KMS-11 (cell line): Measurements from ENCODE around the gene MFN1.

Experiments used
- H2AFZ ChIP-seq: fragments of 200-600 bp; sonication (generic); 2 replicates; pipeline ENCODE4 v1.6.1; 2016; ENCODE audit warnings: antibody characterized with exemption, mixed run types, low read depth
- H3K27ac ChIP-seq: fragments of 200-600 bp; sonication (generic); 2 replicates; pipeline ENCODE4 v1.6.1; 2016; ENCODE audit warnings: mild to moderate bottlenecking, mixed run types
- H3K27me3 ChIP-seq: fragments of 200-600 bp; sonication (generic); 2 replicates; pipeline ENCODE4 v1.6.1; 2017; ENCODE audit warnings: mild to moderate bottlenecking, low read depth, mixed run types, moderate library complexity; ENCODE audit not compliant: insufficient read depth
- H3K36me3 ChIP-seq: fragments of 200-600 bp; sonication (generic); 2 replicates; pipeline ENCODE4 v1.6.1; 2017; ENCODE audit warnings: mild to moderate bottlenecking, mixed run types; ENCODE audit not compliant: insufficient read depth
- H3K4me1 ChIP-seq: fragments of 200-600 bp; sonication (generic); 2 replicates; pipeline ENCODE4 v1.6.1; 2016; ENCODE audit warnings: mild to moderate bottlenecking, low read depth, mixed run types; ENCODE audit not compliant: poor library complexity, severe bottlenecking
- H3K4me2 ChIP-seq: fragments of 200-600 bp; sonication (generic); 2 replicates; pipeline ENCODE4 v1.7.0; 2016; ENCODE audit warnings: mild to moderate bottlenecking, mixed run types
- H3K4me3 ChIP-seq: fragments of 200-600 bp; sonication (generic); IDR thresholded peaks from 2 replicates; pipeline ENCODE4 v1.6.1; 2017; ENCODE audit warnings: low read depth, low read length, mixed read lengths; ENCODE audit not compliant: insufficient read depth
- H3K79me2 ChIP-seq: fragments of 200-600 bp; sonication (generic); 2 replicates; pipeline ENCODE4 v1.6.1; 2016; ENCODE audit warnings: low read depth, mixed run types; ENCODE audit not compliant: insufficient read depth
- H3K9ac ChIP-seq: fragments of 200-600 bp; sonication (generic); 2 replicates; pipeline ENCODE4 v1.6.1; 2016; ENCODE audit warnings: mild to moderate bottlenecking, mixed run types
- H4K20me1 ChIP-seq: fragments of 200-600 bp; sonication (generic); 2 replicates; pipeline ENCODE4 v1.6.1; 2016; ENCODE audit warnings: mild to moderate bottlenecking, mixed run types; ENCODE audit not compliant: insufficient read depth
- CTCF ChIP-seq: fragments of 200-600 bp; sonication (generic); conservative IDR thresholded peaks from 2 replicates; pipeline ENCODE4 v1.6.1; 2017; ENCODE audit warnings: low read depth, mild to moderate bottlenecking, antibody characterized with exemption, low read length, moderate library complexity, mixed read lengths

The MFN1 gene

GRCh38 chr3:179432021-179432420 is 84.5 kb downstream of the MFN1 start:
- Histone ChIP-seq H3K4me3 (no peak overlapping the region), H4K20me1 (no peaks in the 10 kb centered on the region), H3K79me2 (no peaks in the 10 kb centered on the region), H2AFZ (no peak overlapping the region), H3K9ac (no peak overlapping the region), H3K4me2 (no peak overlapping the region), H3K27me3 (no peaks in the 10 kb centered on the region), H3K36me3 (no peaks in the 10 kb centered on the region), H3K27ac (no peak overlapping the region), H3K4me1 (peaks cover 7% of the 10 kb centered on the region)
- no peak for TF ChIP-seq CTCF

- H3K27me3 ChIP-seq = no peaks in the 10 kb centered on the region
- no peak overlapping the region for H3K9ac ChIP-seq
- H3K36me3 ChIP-seq = no peaks in the 10 kb centered on the region
- H3K4me2 ChIP-seq = no peak overlapping the region
- no peak overlapping the region for H3K27ac ChIP-seq
- H3K79me2 ChIP-seq = no peaks in the 10 kb centered on the region
- H3K4me1 ChIP-seq = peaks cover 7% of the 10 kb centered on the region
- H4K20me1 ChIP-seq = no peaks in the 10 kb centered on the region
- no peak for TF ChIP-seq CTCF
- H3K4me3 ChIP-seq = no peak overlapping the region
- no peak overlapping the region for H2AFZ ChIP-seq
Measured at GRCh38 chr3:179432451-179432850, 84.9 kb downstream of the MFN1 start.

GRCh38 chr3:179436517-179436916 is 89.0 kb downstream of the MFN1 start:
- Histone ChIP-seq H3K27ac (no peak overlapping the region), H3K4me2 (no peak overlapping the region), H2AFZ (no peak overlapping the region), H3K79me2 (no peaks in the 10 kb centered on the region), H3K4me1 (peaks cover 31% of the 10 kb centered on the region), H3K9ac (no peak overlapping the region), H3K4me3 (no peak overlapping the region), H3K36me3 (no peaks in the 10 kb centered on the region), H4K20me1 (no peaks in the 10 kb centered on the region), H3K27me3 (no peaks in the 10 kb centered on the region)
- TF ChIP-seq CTCF = no peak

GRCh38 chr3:179438841-179439240 is 91.3 kb downstream of the MFN1 start:
- Histone ChIP-seq H3K9ac (no peak overlapping the region), H3K36me3 (no peaks in the 10 kb centered on the region), H2AFZ (peak overlapping the region; percentile 18; the same call in 1 of the 2 replicates), H3K4me1 (peaks cover 31% of the 10 kb centered on the region), H4K20me1 (no peaks in the 10 kb centered on the region), H3K27me3 (no peaks in the 10 kb centered on the region), H3K27ac (peak overlapping the region; percentile 32; the same call in 1 of the 2 replicates), H3K4me3 (no peak overlapping the region), H3K79me2 (0 out of 2 replicates have a peak, but pooled peaks cover 3% of the 10 kb centered on the region), H3K4me2 (peak overlapping the region; percentile 36)
- no peak for TF ChIP-seq CTCF
